GDM1 (cell line): ENCODE measurements around the gene KRT6A.

Experiments
- DNase-seq: peaks from one replicate; lab custom pipeline; 2025; lab: John Stamatoyannopoulos, UW

Gene KRT6A

GRCh38 chr12:52524898-52525591, 32.0 kb upstream of the KRT6A start:
- DNase-seq: no peak

GRCh38 chr12:52524241-52524897, 31.3 kb upstream of the KRT6A start:
- DNase-seq: no peak

DNA sequence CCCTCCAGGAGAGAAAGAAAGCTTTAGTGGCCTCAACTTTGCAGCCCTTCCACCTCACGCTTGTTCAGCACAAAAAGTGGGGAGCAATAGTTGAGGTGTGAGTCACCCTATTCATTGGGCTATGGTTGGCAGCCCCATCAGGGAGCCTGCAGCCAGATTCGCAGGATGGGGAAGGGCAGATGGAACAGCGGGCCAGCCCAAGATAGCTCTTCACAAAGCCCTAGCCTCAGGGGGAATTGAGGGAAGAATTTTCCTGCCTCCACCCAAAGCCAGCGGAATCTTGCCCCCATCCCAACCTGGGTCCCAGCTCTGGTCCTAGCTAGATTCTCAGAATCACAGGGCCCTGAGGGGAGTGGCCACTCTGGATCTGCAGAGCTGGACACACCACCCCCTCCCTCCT, 30.8 kb upstream of the KRT6A start:
- no peak for DNase-seq

DNA sequence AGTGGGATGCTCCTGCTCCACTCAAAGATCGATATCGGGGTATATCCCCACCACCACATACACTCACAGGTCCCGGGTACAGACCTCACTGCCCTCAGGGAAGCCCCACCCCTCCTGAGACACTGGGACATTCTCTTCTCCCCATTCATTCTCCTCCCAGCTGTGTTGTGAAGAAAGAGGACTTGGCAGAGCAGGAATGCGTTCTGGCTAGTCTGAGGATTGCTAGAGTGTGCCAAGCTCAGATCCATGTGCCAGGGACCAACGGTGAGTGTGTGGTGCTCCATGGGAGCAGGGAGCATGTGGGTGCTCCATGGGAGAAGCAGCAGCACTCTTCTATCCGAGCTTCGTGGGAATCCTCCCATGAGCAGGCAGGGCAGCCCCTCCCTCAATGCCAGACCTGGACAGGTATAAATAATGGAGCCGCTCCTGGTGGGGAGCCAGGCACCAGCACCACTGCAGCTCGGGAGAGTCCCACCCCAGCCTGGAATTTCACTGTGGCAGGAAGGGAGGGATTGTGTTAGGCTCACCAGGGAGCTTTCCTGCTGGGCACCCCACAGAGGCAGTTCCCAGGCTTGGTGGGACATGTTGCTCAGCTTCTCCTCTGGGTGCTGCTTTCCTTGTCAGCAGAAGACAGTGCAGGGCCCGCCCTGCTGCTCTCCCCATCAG, 29.4 kb upstream of the KRT6A start:
- no peak for DNase-seq

DNA sequence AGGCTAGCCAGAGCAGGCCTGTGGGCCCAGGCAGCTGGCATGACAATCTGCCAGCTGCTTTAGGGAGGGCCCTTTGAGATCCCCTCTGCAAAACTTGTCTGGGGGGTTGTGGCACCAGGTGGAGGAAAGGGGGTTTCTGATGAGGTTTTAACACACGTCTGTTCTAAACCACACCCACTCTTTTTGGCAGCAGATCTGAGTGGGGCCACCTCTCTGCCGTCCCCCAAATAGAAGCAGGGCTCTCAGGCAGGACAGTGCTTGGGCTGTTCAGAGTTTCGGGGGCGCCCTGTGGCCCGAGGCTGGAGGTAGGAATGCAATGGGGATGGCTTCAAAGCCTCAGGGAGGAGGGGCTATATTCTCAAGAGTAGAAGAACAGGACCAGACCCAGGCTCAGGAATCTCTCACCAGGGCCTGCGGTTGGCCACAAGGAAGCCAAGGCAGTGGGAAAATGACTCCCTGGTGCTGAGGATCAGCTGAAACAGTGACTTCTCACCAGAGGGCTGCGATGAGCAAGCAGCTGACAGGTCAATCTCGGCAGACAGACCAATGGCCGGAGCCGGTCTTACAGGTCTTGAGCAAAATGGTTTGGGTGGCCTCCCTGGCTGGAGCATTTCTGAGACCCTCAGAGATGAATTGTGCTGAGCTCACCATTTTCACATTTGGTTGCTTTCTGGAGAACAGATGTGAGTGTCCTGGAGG, 28.7 kb upstream of the KRT6A start:
- DNase-seq: no peak

- no peak for DNase-seq
Observed at GRCh38 chr12:52521175-52521567, 28.1 kb upstream of the KRT6A start.

DNA sequence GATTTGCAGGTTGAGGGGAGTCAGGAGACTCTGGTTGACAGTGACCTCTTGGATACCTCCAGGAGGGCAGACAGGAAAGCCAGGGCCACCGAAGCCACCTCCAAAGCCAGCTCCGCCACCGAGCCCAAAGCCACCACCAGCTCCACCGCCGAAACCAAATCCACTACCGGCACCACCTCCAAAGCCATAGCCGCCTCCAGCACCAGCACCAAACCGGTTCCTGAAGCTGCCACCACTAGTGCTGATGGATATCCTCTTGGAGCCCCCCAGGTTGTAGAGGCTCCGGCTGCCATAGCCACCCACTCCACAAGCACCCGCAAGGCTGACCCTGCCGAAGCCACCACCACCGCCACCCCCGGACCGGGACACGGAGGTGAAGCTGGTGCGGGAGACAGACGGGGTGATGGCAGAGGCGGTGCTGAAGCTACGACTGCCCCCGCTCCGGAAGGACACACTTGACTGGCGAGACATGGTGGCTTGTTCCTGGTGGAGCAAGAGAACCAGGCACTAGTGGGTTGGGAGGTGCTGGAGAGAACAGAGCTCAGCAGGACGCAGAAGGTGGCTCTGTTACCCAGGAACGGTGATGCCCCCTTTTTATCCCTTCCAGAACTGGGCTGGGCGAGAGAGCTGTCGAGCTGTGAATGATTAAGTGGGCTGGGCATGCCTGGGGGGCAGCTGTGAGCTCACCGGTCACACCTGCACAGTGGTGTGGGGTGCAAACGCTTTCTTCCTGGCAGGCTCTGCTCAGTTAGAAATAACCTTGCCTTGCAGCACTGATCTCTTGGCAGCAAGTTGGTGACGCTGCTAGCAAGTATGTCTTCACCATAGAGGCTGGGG, 27.0 kb upstream of the KRT6A start, which contains the start of gene KRT5:
Gene KRT5 (minus strand): TSS at position 569 of the 837 bp plus-strand sequence. CDS start 98 bp downstream, at position 471.
- DNase-seq: no peak

GRCh38 chr12:52519387-52519703, 26.3 kb upstream of the KRT6A start:
- no peak for DNase-seq

- DNase-seq: no peak
Observed at GRCh38 chr12:52518574-52519386, 25.7 kb upstream of the KRT6A start.

- DNase-seq: no peak
Observed at GRCh38 chr12:52517888-52518287, 24.8 kb upstream of the KRT6A start.

DNA sequence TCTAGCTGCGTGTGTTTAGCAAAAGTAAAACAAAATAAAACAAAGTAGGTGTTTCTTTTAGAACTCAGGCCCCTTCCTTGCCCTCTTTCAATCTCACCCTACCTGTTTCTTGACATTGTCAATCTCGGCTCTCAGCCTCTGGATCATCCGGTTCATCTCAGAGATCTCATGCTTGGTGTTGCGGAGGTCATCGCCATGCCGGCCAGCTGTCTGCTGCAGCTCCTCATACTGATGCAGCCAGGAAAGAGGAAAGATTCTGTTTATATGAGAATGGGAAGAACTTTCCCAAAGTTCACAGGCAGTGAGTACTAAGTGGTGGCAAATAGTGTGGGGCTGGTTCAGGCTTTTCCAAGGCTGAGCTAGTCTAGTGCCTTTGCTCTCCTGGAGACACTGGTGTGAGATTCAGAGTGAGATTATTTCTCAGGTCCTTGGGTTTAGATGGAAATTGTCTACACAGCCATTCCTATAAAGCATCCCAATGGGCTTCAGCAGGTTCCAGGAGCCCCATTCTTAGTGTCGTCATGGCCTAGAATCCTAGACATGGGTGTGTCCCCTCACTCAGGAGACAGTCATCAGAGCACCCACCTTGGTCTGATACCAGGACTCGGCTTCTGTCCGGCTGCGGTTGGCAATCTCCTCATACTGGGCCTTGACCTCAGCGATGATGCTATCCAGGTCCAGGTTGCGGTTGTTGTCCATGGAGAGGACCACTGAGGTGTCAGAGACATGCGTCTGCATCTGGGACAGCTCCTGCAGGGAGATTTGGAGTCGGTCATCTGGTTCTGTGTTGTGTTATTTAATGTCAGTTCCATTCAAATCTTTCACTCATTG, 24.2 kb upstream of the KRT6A start:
- DNase-seq: no peak

DNA sequence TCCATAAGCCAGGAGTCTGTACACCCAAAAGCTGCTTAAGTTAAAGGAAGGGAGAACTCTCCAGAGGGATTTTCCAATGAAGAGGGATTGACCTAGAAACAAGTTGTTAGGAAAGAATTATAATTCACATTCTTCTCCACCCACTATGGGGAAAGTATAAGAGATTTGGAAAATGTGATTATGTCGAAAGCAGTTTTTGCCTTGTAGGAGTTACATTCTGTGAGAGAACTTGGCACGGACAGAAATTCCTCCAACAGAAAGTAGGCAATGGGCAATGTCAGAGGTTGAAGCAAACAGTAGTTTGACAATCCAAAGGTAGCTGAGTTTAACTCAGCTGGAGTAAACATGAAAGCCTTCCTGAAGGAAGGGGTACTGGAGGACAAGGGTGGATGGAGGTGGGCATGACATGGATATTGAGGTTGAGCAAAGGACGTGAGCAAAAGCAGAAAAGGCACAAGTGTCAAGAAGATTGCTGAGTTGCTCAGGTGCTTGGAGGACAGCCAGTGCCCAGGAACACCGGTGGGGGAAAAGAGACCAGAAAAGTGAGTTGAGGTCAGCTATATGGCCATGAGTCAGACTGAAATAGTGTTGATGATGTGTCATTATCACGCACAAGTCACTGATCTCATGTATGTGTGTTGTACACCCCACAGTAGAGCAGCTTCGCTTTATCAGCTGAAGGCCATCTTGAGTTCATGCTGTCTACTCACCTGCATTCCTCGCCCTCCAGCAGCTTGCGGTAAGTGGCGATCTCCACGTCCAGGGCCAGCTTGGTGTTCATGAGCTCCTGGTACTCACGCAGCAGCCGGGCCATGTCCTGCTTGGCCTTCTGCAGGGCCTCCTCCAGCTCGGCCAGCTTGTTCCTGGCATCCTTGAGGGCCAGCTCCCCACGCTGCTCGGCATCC, 23.1 kb upstream of the KRT6A start:
- no peak for DNase-seq

DNA sequence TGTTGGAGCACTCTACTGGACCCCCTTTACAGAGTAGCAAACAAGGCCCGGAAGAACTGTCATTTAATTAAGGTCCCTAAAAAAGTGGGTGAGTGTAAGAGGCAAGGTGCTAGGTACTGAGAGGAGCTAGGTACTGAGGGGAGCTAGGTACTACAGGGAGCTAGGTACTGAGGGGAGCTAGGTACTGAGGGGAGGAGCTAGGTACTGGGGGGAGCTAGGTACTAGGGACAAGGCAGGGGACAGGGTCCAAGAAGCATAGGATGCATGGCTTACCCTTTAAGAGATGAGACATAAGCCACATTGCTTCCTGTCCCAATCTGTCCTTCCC, 22.2 kb upstream of the KRT6A start:
- no peak for DNase-seq

- no peak for DNase-seq
Observed at GRCh38 chr12:52514471-52515318, 21.6 kb upstream of the KRT6A start.

GRCh38 chr12:52513736-52514135, 20.7 kb upstream of the KRT6A start:
- no peak for DNase-seq

DNA sequence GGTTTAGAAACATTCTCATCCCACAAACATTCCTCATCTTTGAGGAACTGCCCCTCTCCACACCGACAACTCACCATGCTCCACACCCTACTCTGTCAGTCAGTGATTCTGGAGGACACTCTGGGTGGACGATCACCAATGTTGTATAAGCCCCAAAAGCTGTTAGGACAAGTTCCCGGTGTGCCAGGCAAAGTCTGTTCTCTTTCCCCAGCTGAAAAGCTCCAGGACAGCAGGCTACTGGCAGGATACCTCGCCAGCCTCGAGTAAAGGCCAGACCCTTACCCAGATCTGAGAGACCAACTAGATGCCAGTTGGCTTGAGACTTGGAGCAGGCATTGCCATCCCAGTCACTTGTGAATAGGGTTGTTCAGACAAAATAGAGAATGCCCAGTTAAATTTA, 15.2 kb upstream of the KRT6A start:
- DNase-seq: no peak

- DNase-seq: peak; percentile 46
Observed at GRCh38 chr12:52506858-52507715, 14.0 kb upstream of the KRT6A start.
